NCI-H82 treated with DMSO at 0.1 percent for 48 hours (cell line): Measurements from ENCODE around the gene PLEKHA4.
"Not testable (repeated sequence)": the region's sequence is repeated elsewhere in the genome, so short reads cannot be mapped to it uniquely, and the experiment has no call there.

ENCODE experiments used
- DNase-seq: peaks from one replicate; lab custom pipeline; 2025; ENCODE audit not compliant: unreplicated experiment; lab: John Stamatoyannopoulos, UW

PLEKHA4 gene

GRCh38 chr19:48866692-48867091 lies 1.7 kb downstream of the PLEKHA4 start:
- no peak for DNase-seq

GRCh38 chr19:48862827-48863226 lies 5.6 kb downstream of the PLEKHA4 start:
- no peak for DNase-seq

- DNase-seq = no peak
These were observed 7.1 kb downstream of the PLEKHA4 start for GRCh38 chr19:48861313-48861712.

- DNase-seq = no peak
These were observed 8.5 kb downstream of the PLEKHA4 start for GRCh38 chr19:48859711-48860572.

GRCh38 chr19:48858984-48859710 lies 9.3 kb downstream of the PLEKHA4 start:
- DNase-seq = no peak

- peak; percentile 17 for DNase-seq
These were observed 11.5 kb downstream of the PLEKHA4 start for GRCh38 chr19:48856921-48857320.

- no peak for DNase-seq
These were observed 14.3 kb downstream of the PLEKHA4 start for GRCh38 chr19:48854103-48854502.

- DNase-seq = no peak
These were observed 14.9 kb downstream of the PLEKHA4 start for GRCh38 chr19:48853483-48853882.

GRCh38 chr19:48852292-48852691 lies 16.1 kb downstream of the PLEKHA4 start:
- no peak for DNase-seq

GRCh38 chr19:48846659-48847058 lies 21.8 kb downstream of the PLEKHA4 start:
- not testable (repeated sequence) for DNase-seq

GRCh38 chr19:48845384-48845783 lies 23.0 kb downstream of the PLEKHA4 start:
- no peak for DNase-seq

GRCh38 chr19:48844472-48844871 lies 23.9 kb downstream of the PLEKHA4 start:
- DNase-seq = no peak

- peak; percentile 75 for DNase-seq
These were observed 25.6 kb downstream of the PLEKHA4 start for GRCh38 chr19:48842789-48843162.

GRCh38 chr19:48841571-48841970 lies 26.8 kb downstream of the PLEKHA4 start:
- DNase-seq = no peak

- DNase-seq = no peak
These were observed 27.4 kb downstream of the PLEKHA4 start for GRCh38 chr19:48841047-48841446.

- DNase-seq = no peak
These were observed 30.7 kb downstream of the PLEKHA4 start for GRCh38 chr19:48837687-48838086.

- DNase-seq = peak; percentile 96
These were observed 31.3 kb downstream of the PLEKHA4 start for GRCh38 chr19:48837051-48837524.

GRCh38 chr19:48836089-48837017 lies 32.1 kb downstream of the PLEKHA4 start, which contains the start of gene HSD17B14:
Gene HSD17B14 (minus strand): TSS chr19:48836491. CDS start chr19:48836411, 80 bp downstream.
- peak; percentile 44 for DNase-seq

- DNase-seq = peak; percentile 86
These were observed 32.7 kb downstream of the PLEKHA4 start for GRCh38 chr19:48835734-48836088.

- DNase-seq = no peak
These were observed 34.4 kb downstream of the PLEKHA4 start for GRCh38 chr19:48833977-48834376.

GRCh38 chr19:48833049-48833448 lies 35.4 kb downstream of the PLEKHA4 start:
- DNase-seq = no peak
